CD4-positive, alpha-beta T cell treated with Interleukin-12 subunit alpha and Interleukin-12 subunit beta, for 1 hour (primary cell): ENCODE data around the gene BCAN.
"Not testable (repeated sequence)": the region's sequence is repeated elsewhere in the genome, so short reads cannot be mapped to it uniquely, and the experiment has no call there.

Experiments used
- DNase-seq: peaks from one replicate; pipeline ENCODE4 v3.0.0-alpha.2; 2020

Gene BCAN

DNA sequence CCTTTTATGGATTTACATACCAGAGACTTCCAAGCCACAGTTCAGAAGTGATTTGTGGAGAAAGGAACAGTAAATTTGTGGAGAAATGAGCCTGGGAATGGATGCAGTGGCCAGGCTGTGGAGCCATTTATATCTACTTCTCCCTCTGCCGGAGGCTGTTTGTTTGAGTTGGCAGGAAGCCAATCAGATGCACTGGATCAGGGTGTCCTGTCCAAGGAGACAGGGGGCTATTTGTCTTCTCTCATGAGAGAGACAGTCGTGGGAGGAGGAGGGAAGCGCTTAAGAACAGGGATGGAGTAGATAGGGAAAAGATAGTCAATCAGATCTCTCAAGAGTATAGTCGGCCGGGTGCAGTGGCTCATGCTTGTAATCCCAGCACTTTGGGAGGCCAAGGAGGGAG lies 25.5 kb upstream of the BCAN start:
- DNase-seq, result no peak

DNA sequence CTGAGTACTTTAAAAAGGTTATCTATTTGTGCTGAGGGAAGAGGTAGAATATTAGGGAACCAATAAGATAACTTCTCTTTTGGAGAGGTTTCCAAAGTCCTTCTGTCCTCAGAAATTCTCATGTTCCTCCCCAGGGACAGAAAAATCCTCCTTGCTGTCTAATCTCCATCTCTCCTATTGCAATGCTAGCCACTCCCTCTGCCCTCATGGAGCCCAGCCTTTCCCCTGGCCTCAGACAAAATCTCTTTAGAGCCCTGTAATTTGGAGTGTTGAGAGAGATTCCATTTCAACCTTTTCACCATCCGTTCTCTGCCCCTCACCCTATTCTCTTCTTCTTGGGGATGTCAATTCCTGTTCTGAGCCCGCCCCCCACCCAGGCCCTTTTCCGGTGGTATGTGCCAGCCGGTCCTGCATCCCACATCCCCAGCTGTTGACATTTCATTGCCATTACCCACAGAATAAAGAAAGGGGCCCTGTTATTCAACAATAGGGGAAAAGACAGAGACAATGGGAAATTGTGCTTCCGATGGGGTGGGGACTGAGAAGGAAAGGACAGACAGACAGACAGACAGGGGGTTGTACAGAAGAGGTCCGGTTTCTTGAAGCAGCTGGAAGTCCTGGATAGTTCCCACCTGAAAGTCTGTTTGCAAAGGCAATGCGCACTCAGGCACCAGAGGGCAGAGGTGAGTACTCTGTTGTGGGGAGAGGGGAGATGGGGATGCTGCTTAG lies 22.9 kb upstream of the BCAN start, which contains the start of gene HAPLN2:
TSS of gene HAPLN2 (plus strand) at position 563 of the 729 bp plus-strand sequence. CDS start 4,076 bp downstream, outside the sequence.
- no peak for DNase-seq

DNA sequence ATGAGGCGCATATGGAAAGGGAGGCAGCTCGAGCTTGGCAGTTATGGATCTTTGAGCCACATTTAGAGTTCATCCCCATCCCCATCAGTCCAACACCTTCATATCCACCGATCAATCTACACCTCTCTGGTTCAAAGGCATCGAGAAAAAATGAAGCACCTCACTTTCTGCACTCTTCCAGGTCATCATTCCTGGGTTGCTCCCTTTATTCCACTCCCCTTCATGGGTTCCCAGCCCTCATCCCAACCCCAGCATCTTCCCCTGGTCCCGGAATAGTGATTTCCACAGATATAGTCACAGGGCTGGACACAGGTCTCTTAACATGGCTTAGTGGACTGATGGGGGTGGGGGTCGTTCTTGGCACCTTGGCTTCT lies 22.3 kb upstream of the BCAN start:
- DNase-seq, result no peak

GRCh38 chr1:156622581-156623297 lies 19.2 kb upstream of the BCAN start:
- DNase-seq, result no peak

DNA sequence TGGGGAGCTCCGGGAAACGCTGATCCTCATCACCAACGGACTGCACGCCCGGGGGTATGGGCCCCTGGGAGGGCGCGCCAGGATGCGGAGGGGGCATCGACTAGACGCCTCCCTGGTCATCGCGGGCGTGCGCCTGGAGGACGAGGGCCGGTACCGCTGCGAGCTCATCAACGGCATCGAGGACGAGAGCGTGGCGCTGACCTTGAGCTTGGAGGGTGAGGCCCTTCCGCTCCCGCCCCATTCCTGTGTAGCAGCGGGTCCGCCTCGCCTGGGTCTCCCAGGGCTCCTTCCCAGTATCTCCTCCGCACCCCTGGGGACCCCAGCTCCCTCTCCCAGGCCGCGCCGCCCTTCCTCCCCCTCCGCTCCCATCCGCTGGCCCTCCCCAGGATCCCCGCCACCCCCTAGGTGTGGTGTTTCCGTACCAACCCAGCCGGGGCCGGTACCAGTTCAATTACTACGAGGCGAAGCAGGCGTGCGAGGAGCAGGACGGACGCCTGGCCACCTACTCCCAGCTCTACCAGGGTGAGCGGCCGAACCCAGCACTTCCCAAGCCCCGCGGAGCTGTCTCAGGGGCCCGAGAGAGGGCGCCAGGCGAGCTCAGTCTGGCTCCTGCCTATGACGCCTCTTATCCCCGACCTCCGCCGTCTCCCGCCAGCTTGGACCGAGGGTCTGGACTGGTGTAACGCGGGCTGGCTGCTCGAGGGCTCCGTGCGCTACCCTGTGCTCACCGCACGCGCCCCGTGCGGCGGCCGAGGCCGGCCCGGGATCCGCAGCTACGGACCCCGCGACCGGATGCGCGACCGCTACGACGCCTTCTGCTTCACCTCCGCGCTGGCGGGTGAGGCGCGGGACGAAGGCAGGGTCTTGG lies 17.7 kb upstream of the BCAN start:
- peak; percentile 31 for DNase-seq

GRCh38 chr1:156624814-156625435 lies 17.0 kb upstream of the BCAN start:
- no peak for DNase-seq

GRCh38 chr1:156625436-156626078 lies 16.4 kb upstream of the BCAN start:
- DNase-seq, result peak; percentile 66

- no peak for DNase-seq
Measured at GRCh38 chr1:156626079-156626438, 15.9 kb upstream of the BCAN start.

DNA sequence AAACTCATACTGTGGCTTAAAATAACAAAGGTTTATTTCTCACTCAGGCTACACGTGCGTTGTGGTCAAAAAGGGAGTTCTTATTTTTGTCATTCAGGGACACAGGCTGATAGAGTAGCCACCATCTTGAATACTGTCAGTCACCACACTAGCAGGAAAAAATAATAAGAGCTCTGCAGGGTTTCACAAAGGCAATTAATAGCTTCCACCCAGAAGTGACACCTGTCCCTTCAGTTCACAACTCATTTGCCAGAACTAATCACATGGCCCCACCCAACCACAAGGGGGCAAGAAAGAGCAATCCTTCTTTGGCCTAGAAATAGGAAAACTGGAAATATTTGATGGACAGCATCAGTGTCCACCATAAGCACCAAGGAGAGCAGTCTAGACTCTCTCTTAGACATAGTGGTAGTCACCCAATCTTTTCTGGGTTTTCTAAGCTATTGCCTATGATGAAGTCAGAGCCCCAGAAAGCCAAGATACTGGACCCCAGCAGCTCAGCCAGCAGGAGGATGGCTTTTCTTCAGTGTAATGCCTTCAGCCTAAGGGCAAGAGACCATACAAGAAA lies 14.5 kb upstream of the BCAN start:
- peak; percentile 48 for DNase-seq

GRCh38 chr1:156629823-156630449 lies 12.0 kb upstream of the BCAN start:
- DNase-seq, result no peak

- not testable (repeated sequence) for DNase-seq
Measured at GRCh38 chr1:156631152-156631551, 10.8 kb upstream of the BCAN start.

GRCh38 chr1:156632355-156632754 lies 9.6 kb upstream of the BCAN start:
- DNase-seq, result no peak

DNA sequence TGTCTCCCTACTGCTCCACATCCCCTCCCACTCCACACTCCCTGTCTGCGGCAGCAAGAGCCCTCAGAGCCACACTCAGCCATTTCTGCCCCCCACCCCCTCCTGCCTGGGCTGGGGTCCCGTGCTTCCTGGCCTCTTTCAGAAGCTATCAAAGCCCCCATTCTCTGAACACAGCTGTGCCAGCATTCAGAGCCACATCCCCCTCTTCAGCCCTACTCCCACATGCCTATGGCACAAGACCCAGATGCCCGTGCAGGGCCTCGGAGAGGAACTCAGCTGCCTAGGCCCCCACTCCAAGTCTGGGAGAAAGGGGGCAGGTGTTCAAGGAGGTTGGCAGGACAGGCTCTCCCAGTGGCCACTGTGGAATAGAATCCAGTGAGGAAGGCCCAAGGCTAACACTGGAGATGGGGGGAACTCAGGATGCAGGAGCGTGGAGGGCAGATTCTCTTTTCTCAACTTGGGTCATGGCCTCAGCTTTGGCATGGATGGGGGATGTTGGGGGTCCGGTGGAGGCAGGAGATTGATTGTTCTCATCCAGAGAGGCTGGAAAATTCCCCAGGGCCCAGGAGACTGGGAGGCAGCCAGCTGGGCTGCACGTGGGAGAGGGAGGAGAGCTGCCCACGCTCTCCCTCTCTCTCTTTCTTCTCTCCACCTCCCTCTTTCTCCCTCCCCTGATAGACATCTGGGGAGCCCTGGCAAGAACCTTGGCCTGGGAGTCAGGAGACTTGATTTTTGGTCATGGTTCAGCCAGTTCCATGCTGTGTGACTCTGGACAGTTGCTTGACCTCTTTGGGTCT lies 3.5 kb upstream of the BCAN start:
- DNase-seq, result no peak

DNA sequence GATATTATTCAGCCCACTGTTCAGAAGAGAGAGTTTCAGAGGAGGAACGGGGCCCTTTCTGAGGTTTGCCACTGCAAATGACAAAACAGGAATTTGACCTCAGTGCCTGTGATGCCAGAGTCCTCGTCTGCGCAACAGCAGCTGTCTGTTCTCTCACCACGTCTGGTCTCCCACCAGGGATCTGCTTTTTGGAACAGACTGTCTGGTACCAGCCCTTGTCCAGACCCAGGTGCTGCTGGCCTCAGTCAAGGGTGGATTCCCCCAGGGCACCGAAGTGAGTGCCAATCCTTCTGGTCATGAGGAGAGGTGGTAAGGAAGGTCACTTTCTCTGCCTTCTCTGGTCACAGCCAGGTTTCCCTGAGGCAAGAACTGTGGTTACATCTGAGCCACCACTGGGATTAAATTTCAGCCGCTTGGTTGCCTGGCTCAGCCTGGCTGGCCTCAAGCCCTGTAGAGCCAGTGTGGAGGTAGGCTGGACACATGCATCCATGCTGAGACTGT lies 2.3 kb upstream of the BCAN start:
- DNase-seq, result no peak

DNA sequence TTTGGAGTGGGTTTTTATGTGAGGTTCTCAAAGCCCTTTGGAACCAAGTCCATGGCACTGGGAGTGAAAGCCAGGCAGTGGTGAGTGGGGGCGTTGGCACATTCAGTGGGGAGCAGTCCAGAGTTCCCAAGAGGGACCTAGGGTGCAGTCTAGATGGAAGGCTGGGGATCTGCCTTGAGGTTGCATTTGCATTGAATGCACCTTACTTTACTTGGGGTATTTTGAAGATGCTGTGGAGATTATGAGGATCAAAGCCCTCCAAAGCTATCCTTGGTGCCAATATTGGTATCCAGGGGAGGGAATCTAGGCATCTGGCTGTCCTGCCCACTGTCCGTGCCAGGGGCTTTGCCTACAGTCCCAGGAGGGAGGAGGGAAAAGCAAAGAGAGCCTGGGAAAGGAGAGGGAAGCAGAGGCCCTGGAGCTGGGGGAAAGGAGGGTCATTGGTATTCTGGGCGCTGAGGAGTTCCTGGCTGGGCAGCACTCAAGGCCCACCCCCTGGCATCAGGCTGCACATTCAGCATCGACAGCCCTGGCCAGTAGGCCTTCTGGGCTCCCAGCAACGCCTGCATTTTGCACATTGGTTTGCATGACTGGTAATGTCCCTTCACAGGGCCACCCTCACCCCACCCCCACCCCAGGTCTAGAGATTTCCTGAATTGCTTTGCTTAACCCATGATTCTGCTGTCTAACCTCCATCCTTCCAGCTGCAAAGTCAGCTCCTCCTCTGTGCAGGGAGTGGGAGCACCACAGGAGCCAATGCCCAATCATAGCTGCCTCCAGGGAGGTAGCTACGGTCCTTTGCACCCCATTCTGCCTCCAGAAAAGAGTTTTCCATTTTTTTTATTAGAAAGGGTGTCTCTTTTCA lies 843 bp upstream of the BCAN start:
- DNase-seq, result no peak

- DNase-seq, result no peak
Measured at GRCh38 chr1:156642265-156643048, 540 bp downstream of the BCAN start.

GRCh38 chr1:156643049-156643777 lies 1.3 kb downstream of the BCAN start:
- no peak for DNase-seq

DNA sequence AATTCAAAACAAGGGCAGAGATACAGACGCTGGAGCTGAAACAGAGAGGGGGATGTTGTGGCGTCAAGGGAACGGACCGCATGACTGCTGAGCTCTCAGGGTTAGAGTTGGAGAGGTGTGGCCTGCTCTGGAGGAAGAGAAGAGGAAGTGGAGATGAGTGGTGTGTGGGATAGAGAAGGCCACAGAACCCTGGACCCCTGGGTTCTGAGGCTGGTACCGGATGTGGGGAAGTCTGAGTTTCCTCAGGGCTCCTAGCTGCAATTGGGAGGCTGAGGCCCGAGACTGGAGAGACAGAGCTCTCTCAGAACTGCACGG lies 1.8 kb downstream of the BCAN start:
- DNase-seq, result peak; percentile 17
